Stimulated activated CD4-positive, alpha-beta T cell treated with anti-CD3 and anti-CD28 coated beads, Interleukin-2, amount 100 ng/mL, for 24 hours (primary cell): ENCODE measurements around the gene OR2T10.
"Not testable (repeated sequence)": the region's sequence is repeated elsewhere in the genome, so short reads cannot be mapped to it uniquely, and the experiment has no call there.

ENCODE experiments used
- DNase-seq, 2 donors: peaks; one replicate each; pipeline ENCODE4 v3.0.0-alpha.2; 2020

Gene OR2T10

GRCh38 chr1:248592655-248593054, 4.8 kb downstream of the OR2T10 start:
- DNase-seq, result no peak

- DNase-seq, result no peak
Observed at GRCh38 chr1:248590055-248590454, 7.4 kb downstream of the OR2T10 start.

- no peak for DNase-seq
Observed at GRCh38 chr1:248589334-248589733, 8.2 kb downstream of the OR2T10 start.

- no peak for DNase-seq
Observed at GRCh38 chr1:248585266-248585665, 12.2 kb downstream of the OR2T10 start.

- DNase-seq, result no peak
Observed at GRCh38 chr1:248576260-248576980, 21.1 kb downstream of the OR2T10 start.

- not testable (repeated sequence) for DNase-seq
Observed at GRCh38 chr1:248574657-248575056, 22.8 kb downstream of the OR2T10 start, which contains the start of gene OR2T34. Gene OR2T34, minus strand, starts transcription at chr1:248574757. Its CDS starts 0 bp downstream, at chr1:248574757.

- DNase-seq, result not testable (repeated sequence)
Observed at GRCh38 chr1:248573856-248574255, 23.6 kb downstream of the OR2T10 start.

GRCh38 chr1:248572049-248572448, 25.5 kb downstream of the OR2T10 start:
- DNase-seq, result not testable (repeated sequence)

GRCh38 chr1:248570811-248571210, 26.7 kb downstream of the OR2T10 start:
- not testable (repeated sequence) for DNase-seq

GRCh38 chr1:248569049-248569448, 28.5 kb downstream of the OR2T10 start:
- not testable (repeated sequence) for DNase-seq

GRCh38 chr1:248565530-248566373, 31.7 kb downstream of the OR2T10 start:
- DNase-seq, result peak in 1 of 2 donors; percentile 17

- not testable (repeated sequence) for DNase-seq
Observed at GRCh38 chr1:248562672-248563071, 34.8 kb downstream of the OR2T10 start, which contains the start of gene OR2T29. Gene OR2T29, minus strand, starts transcription at chr1:248562772. Its CDS starts 3,281 bp downstream, at chr1:248559491.

GRCh38 chr1:248551027-248551426, 46.5 kb downstream of the OR2T10 start:
- DNase-seq, result not testable (repeated sequence)

- not testable (repeated sequence) for DNase-seq
Observed at GRCh38 chr1:248547383-248547782, 50.1 kb downstream of the OR2T10 start.
